HG02884 (cell line): ENCODE data around the gene VEZF1.

Source experiments
- ATAC-seq: cut with Tn5 transposase; IDR thresholded peaks from one replicate; pipeline ENCODE4 v1.9.1; 2021; ENCODE audit warnings: mild to moderate bottlenecking, moderate library complexity; ENCODE audit not compliant: unreplicated experiment

VEZF1 gene

GRCh38 chr17:57999496-58000017, 11.5 kb upstream of the VEZF1 start:
- ATAC-seq, result peak; percentile 55

- ATAC-seq, result no peak
These were observed 11.0 kb upstream of the VEZF1 start for GRCh38 chr17:57999010-57999495.

GRCh38 chr17:57997085-57997809, 9.2 kb upstream of the VEZF1 start:
- no peak for ATAC-seq

DNA sequence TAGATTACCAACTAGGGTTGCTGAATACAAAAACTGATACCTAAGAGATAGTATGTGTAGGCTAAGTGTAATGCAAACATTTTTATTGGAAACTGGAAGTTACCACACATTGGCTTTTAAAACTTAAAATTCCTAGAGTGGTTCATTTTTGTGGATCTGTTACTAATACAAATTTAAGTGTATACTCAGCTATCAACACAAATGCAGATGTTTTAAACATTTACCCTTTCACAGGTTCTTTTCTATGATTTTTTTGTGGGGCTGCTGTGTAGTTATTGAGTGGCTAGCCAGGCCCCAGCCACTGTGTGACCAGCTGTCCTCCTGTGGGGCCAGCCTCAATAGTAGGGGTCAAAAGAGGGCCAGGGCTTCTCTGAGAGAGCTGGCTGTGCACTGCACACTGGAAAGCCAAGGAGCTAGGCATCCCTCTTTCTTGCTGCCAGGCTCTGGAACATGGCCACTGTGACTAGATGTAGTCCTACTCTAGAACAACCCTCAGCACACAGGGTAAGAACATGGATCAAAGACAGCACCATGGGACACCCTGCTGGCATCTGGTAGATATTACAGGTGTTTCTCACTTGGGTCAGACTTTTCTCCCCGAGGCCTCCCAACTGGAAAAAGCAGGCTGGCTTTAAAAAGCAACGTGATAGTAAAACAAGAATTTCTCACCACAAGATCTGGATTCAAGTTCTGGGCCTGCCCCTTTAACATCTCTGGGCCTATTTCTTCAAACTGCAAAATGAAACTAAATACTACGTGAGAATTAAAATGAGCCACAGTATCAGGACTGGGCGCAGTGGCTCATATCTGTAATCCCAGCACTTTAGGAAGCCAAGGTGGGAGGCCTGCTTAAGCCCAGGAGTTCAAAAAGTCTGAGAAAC, 7.3 kb upstream of the VEZF1 start:
- ATAC-seq, result peak; percentile 69

- ATAC-seq, result no peak
These were observed 6.4 kb upstream of the VEZF1 start for GRCh38 chr17:57994436-57994835.

DNA sequence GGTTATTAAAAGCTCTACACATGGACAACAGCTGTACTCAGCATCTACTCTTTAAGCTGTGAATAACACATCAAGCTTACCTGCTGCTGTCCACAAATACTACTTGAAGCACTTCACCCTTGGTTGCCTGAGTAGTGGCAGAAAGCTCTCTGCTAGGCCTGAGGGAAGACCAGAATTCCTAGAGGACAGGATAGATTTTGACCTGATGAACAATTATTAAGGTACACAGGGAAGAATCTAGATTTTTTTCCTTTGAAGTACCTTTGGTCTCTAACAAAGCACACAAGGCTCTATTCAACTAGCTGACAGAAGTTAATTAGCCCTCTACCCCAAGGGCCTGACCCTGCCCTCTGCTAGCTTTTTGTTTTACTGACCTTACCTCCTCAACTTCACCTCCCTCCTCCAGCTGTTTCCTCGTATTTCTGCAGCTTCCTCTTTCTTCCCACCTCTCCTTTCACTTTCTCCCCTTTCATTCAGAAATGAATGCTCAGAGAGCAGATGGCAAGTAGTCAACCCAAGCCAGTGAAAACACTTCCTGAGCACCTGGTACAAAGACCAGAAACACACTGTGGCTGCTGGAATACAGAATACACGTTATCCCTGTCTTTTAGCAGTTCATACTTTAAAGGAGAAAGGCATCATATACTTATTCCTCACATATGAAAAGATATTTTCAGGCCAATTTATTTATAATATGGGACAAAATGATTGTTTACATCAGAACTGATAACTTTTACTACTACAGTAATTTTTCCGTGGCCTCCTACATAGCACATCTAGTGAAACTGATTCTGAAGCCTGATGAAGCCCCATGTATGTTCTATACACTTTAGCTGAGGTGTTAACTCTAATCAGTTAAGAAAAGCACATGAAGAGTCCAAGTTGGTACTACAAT, 5.7 kb upstream of the VEZF1 start:
- ATAC-seq, result no peak

GRCh38 chr17:57991537-57991936, 3.5 kb upstream of the VEZF1 start:
- ATAC-seq, result no peak

GRCh38 chr17:57990037-57990436, 2.0 kb upstream of the VEZF1 start:
- no peak for ATAC-seq

DNA sequence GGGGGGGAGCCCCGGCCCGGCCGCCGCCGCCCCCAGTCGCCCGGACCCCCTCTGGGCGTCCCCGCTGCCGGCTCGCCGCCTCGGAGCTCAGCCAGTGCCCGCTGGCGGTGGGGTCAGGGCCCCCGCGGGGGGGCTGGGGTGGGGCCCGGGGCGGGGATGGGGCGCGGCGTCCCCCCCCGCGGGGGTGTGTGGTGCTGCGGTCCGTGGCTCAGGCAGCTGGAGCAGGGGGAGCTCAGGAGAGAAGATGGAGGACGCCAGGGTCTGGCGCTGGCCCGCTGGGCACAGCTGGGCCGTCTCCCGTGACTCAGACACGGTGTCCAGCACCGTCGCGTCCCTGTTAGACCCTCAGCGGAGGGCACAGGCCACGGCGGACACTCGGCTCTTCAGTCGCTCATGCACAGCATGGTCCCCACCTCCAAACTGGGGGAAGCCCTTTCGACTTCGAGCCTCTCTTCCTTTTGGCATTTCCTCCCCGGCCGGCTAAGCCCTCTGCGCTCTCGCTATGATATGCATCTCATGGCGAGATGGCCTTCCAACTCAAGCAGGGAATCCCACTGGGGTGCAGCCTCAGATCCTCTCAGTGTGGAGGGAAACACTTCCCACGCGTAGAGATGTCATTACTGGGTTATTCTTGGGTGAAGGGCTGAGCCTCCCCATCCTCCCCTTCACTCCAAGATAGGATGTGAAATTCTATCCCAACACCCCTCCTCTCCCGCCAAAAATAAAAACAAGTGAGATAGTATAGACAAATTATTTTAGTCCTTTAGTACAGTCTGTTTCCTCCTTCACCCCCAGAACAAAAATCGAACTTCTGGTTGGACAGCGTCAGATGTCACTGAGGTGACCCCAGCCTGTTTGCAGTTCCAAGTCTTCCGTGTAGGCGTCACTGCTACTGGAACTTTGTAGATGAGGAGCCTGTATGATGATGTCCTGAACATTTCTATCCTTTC, 522 bp upstream of the VEZF1 start:
- ATAC-seq, result peak; percentile 64

DNA sequence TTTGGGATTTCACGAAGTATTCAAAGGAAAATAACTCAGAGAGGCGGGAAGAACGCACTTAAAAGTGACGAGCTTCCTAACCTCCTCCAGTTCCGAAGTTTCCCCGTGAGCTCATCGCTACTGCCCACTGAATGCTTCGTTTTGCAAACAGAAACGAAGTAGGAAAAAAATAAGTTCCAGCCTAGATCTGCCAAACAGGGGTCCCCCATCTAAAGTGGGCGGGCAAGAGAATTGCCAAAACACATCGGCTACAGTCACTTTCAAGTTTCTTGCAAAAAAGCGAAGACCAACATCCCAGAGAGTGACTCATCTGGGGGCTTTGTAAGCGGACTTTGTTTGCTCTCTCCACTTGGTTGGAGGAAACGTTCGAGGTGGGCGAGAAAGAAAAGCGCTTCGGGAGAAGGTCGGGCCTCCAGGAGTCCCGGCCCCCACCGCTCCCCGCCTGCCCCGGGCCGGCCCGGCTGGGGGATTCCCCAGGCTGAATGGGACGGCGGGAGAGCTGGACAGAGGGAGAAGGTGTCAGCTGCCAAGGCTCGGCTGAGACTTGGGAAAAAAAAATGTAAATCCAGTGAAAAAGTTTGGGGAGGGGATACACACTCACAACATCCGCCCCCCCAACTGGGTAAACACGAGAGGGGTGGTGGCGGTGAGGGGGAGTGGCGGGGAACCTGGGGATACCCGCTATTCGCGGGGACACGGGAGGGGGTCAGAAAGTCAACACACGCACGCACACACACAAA, 1.0 kb downstream of the VEZF1 start:
- ATAC-seq, result no peak

DNA sequence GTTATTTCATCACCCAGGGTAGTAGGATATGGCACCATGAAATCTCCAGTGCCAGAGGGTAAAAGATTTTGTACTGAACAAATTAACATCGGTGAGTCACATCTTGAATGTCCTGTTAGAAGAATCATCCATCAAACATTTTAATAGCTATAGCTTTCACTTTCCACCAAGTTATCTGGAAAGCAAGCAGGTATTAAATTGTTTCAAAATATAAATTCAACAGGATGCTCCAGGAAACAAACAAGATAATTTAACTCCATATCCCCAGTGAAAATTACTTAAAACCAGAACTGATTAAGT, 2.4 kb downstream of the VEZF1 start:
- ATAC-seq, result no peak

- no peak for ATAC-seq
These were observed 2.9 kb downstream of the VEZF1 start for GRCh38 chr17:57984936-57985674.

DNA sequence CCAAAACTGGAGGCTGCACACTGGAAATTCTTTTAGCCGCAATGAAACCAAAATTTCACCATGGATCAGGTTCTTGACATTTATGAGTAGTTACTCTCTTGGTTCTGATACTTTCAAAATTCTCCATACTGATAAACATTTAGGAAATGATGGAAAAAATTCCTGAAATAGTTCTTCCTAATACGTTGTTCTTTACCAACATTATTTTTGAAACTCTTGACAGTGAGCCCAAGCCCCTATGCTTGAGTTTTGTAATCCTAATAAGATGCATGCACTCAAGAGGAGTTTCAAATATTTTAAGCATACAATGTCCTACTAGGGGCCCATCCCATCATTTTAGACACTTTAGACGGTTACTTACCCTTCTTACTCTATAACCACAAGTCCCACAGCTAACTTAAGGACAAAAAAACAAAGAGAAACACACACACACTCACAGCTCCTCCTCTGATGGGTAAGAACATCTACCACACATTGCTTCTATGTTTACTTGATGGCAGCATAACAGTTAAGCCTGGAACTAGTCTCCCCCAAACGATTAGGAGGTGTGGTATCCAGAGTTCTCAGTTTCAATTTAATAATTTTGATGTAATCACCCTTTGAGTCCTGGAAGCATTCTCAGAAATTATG, 3.7 kb downstream of the VEZF1 start:
- no peak for ATAC-seq

DNA sequence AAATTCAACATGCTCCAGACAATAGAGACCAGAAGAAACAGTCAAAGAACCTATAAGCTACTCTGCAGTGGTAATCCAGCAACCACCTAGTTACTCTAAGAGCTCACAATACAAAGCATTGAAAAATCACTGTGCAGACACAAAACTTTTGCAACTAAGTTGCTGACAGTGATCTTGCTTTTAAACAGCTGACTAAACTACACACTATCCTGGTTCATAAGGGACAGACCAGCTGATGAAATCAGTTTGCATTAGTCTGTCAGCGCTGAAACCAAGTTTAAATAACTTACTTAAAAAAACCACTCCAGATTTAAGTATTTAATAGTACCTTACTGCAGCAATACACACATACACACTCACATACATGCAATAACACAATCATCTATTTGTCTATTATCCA, 4.6 kb downstream of the VEZF1 start:
- no peak for ATAC-seq

DNA sequence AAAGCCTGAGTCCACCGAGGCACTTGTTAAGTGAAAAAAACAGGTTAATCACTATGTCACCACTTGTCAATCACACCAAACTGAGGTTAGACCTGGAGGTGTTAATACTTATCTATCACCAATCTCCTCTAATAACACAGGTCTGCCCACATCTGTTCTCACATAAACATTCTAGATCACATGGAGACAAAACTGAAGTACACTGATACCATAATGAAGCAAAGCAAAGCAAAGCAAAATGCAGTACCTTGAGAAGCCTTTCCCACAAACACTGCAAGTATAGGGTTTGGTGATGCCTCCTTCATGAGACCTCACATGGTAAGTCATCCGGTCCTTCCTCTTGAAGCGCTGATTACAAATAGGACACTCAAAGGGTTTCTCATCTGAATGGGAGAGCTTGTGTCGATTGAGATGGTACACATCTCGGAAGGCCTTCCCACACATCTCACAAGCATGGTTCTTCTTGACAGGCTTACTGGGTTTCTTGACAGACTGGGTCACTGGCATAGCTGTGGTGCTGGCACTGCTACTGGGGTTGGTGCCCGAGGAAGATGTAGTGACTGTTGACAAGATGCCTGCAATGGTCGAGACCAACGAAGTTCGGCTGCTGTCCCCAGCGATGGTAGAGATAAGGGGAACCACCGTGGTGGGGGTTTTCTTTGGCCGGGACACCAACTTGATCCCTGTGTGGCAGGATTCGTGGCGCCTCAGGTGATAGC, 5.4 kb downstream of the VEZF1 start:
- ATAC-seq, result no peak

DNA sequence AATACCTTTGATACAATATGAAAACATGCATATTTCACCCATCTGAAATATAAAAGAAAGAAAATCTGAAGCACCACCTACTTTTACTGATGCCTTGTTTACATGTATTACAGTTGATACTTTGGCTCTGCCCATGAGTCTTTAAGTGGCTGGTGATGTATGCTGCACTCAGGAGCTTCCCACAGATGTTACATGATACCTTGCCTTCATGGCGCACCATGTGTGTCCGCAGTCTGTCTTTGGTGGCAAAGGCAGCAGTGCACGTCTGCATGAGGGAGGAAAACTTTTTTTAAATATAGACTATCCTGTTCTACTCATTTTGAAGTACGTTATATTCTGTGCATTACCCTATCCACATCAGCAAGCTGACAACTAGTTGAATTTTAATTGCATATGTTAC, 7.5 kb downstream of the VEZF1 start:
- ATAC-seq, result no peak

GRCh38 chr17:57979076-57979475, 9.0 kb downstream of the VEZF1 start:
- no peak for ATAC-seq
